Stimulated activated CD8-positive, alpha-beta memory T cell treated with anti-CD3 and anti-CD28 coated beads, Interleukin-2, amount 100 ng/mL, for 1 hour (primary cell): ENCODE measurements around the gene TTLL9.

Source experiments
- DNase-seq, 2 donors: peaks; one replicate each; pipeline ENCODE4 v3.0.0-alpha.2; 2020; ENCODE audit warnings: low read depth in 2 of 2

TTLL9 gene

GRCh38 chr20:31836853-31837608 lies 33.4 kb upstream of the TTLL9 start:
- no peak for DNase-seq

GRCh38 chr20:31837896-31838397 lies 32.5 kb upstream of the TTLL9 start:
- no peak for DNase-seq

GRCh38 chr20:31838646-31839292 lies 31.7 kb upstream of the TTLL9 start:
- DNase-seq: no peak

- DNase-seq: no peak
These were observed 30.5 kb upstream of the TTLL9 start for GRCh38 chr20:31839782-31840487.

GRCh38 chr20:31840906-31841816 lies 29.3 kb upstream of the TTLL9 start:
- no peak for DNase-seq

- no peak for DNase-seq
These were observed 28.5 kb upstream of the TTLL9 start for GRCh38 chr20:31841928-31842327.

- DNase-seq: no peak
These were observed 27.8 kb upstream of the TTLL9 start for GRCh38 chr20:31842471-31843157.

GRCh38 chr20:31843288-31843687 lies 27.1 kb upstream of the TTLL9 start:
- DNase-seq: no peak

- no peak for DNase-seq
These were observed 26.6 kb upstream of the TTLL9 start for GRCh38 chr20:31843881-31844280.

GRCh38 chr20:31844737-31845299 lies 25.6 kb upstream of the TTLL9 start:
- DNase-seq: no peak

GRCh38 chr20:31845300-31845863 lies 25.1 kb upstream of the TTLL9 start, which contains the start of gene FOXS1:
TSS of gene FOXS1 (minus strand) at chr20:31845604. CDS start at chr20:31845542, 62 bp downstream.
- DNase-seq: no peak

- DNase-seq: no peak
These were observed 23.7 kb upstream of the TTLL9 start for GRCh38 chr20:31846793-31847138.

- DNase-seq: no peak
These were observed 22.1 kb upstream of the TTLL9 start for GRCh38 chr20:31848088-31848999.

GRCh38 chr20:31849306-31849930 lies 21.0 kb upstream of the TTLL9 start:
- DNase-seq: no peak

GRCh38 chr20:31851240-31851955 lies 19.0 kb upstream of the TTLL9 start:
- no peak for DNase-seq

- no peak for DNase-seq
These were observed 17.0 kb upstream of the TTLL9 start for GRCh38 chr20:31853481-31853880.

GRCh38 chr20:31856516-31856915 lies 13.9 kb upstream of the TTLL9 start:
- DNase-seq: no peak
